GM21526 (cell line): ENCODE measurements around the gene ALPK1.

Experiments used
- ATAC-seq: cut with Tn5 transposase; IDR thresholded peaks from one replicate; pipeline ENCODE4 v1.9.1; 2021; ENCODE audit warnings: moderate library complexity; ENCODE audit not compliant: unreplicated experiment, low FRiP score

ALPK1 gene

DNA sequence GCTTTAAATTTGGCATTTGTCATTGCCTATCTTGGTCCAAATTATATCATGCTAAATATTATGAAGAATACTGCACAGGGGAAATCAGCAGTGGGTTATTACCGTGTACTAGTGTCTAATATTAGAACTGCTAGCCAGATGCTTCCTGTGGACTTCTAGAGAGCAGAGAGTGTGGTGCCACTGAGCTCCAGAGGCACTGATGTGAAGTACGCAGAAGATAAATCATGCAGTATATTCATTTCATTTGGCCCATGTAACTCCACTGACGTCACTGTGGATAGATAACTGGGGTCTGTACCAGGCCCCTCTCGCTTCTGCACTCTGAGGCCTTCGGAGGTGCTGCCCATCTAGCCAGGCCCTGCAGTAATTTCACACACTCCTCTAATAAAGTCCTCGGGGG is 80.0 kb downstream of the ALPK1 start:
- ATAC-seq: no peak

- no peak for ATAC-seq
Observed at GRCh38 chr4:112377594-112378242, 80.5 kb downstream of the ALPK1 start.

DNA sequence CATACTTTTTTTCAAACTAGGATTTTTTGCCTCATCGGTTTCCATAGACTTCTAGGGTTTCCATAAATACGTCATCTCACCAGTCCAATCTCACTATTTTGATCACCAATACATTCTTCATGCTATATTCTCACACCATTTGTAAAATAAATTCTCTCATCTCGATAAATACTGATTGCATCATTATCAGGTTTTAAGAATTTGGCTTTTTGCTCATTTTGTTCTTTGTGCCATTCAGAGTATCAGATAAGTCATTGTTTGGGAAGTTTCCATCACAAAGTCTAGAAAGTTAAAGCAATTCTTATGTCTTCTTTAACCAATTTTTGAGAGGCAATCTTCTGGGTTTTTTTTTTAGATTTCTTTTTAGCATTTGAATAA is 81.1 kb downstream of the ALPK1 start:
- ATAC-seq: no peak

GRCh38 chr4:112378858-112379257 is 81.7 kb downstream of the ALPK1 start:
- no peak for ATAC-seq

DNA sequence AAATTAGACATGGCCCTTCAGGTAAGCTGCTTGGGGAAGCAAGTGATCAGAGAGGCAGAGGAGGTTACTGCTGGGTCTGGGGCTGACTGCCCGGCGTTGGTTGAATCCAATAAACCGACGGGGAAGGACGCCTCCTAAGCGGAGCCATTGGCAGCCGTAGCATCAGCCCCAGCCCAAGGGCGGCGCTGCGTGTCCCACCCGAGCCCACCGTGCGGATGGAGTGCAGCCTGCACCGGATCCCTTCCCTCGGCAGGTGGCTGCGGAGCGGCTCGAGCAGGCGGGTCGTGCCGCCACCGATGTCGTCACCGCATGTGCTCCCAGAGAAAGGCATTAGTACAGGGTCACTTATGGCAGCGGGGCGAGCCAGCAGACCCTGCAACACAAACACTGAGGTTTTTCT is 82.1 kb downstream of the ALPK1 start:
- no peak for ATAC-seq

DNA sequence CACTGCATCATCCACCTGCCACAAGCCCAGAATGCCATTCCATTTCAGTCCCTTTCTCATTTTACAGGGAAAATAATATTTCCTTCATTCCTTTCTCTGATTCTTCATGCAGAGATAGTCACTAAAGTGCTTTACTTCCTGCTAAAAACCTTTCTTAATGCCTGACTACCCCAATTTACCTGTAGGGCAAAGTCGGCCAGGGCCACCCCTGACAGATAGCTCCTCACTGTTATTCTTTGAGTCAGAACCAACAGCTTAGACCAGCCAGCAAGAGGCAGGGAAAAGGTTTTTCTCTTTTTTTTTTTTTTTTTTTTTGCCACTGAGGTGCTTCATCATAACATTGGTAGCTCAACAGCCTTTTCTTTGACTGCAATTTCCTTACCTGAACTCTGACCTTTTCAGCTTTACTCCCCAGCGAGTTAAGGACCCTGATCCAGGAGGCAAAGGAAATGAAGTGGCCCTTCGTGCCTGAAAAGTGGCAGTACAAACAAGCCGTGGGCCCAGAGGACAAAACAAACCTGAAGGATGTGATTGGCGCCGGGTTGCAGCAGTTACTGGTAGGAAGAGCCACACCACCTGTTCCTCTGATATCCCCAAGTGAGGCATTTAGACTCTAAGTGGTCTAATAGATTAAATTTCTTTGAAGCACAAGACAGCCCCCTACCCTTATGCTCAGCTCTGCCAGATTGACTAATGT is 85.0 kb downstream of the ALPK1 start:
- ATAC-seq: no peak

DNA sequence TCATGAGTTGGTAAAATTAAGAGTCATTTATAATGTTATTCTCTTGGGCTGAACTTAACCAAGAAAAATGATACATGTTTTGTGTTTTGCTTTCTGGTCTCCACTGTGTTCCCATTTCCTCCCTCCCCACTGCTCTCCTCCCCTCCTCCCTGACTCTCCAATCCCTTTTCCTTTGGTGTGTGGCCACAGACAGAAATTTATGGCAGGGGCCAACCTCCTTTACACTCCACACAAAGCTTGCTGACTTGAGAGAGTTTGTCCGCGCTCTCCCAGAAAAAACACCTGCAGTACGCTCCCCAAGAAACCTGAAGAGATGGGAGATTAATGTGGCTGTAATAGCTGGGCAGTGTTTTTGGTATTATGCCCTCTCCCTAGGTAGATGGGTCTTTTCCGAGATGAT is 88.9 kb downstream of the ALPK1 start:
- no peak for ATAC-seq

DNA sequence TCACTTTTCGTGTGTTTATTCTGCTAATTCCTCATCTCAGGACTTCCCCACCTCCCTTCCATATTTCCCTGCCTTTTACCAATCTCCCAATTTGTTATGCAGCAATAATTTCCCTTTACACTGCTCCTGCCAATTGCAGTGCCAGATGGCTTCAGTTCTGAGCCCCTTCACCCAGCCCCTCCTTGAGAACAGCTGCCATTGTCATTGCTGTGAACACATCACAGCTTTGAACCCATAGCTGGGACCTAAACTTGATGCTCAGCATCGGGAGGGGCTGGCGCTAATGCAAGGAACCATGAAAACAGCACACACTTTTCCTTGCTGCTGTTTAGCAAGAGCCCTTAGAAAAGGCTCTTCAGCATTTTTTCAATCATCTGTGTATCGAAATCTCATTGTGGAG is 104.9 kb downstream of the ALPK1 start:
- no peak for ATAC-seq

DNA sequence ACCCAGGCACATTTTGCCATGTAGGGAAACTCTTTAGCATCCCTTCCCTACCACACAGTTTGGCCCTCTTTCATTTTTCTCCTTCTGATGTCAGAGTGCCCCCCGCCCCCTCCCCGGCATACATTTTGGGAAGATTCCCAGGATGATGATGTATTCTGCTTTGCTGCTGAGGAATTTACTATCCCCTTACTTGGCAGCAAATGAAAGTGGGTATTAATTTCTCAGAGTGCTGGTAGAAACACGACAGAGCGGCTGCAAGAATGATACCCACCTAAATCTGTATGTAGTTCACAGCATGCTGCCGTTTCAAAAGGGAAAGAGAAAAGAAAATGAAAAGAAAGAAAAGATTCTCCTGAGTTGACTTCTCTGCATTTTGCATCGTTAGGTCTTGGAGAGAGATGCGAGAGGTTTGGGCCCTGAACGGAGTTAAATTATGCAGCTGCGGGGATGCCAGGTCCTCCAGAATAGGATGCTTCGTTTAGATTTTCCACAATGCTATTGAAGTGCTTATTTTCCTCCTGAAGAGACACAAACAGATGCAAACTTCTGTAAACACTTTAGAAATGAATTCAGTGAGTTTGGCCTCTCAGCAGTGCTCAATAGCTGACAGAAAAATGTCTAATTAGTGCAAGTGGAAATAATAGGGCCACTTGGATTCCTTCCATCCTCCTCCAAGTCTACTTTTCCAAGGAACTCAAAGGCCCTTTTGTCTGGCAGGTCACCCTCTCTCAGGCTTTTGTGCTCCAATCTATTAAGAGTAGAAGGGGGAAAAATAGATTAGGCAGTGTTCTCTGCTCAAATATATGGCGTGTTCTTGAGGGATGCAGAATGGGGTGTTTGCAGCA is 106.2 kb downstream of the ALPK1 start:
- ATAC-seq: no peak

DNA sequence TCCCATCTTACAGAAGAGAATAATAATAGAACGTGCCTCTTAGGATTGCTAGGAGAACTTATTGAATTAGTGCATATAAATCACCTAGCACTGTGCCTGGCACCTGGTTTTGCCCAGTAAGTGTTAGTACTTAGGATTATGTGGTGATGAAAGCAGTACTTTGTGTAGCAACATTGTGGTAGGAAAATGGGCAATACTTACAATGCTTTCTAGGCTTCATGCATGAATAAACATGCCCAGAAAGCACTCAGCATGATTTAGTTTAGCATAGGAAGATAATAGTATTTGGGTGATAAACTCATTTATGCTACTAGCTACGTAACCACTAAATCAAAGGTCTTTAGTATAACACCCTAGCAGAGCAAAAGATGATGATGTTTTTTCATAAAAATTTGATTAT is 113.2 kb downstream of the ALPK1 start:
- no peak for ATAC-seq

DNA sequence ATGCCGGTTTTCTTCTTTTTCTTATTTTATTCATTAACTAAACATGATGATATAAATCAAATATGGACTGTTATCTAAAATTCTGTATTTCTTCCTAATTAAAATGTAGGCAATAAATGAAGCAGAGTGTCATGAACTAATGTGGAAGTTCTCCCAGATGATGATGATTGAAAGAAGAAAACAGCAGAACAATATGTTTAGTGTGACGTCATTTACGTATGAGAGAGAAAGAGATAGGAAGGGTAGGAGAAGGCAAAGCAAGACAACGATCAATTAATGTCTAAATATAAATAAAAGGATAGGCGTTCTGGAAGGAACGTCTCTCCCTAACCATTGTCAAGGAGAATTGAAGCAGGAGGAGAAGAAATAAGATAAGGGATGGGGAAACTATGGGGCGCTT is 113.6 kb downstream of the ALPK1 start:
- no peak for ATAC-seq

GRCh38 chr4:112411781-112412550 is 114.8 kb downstream of the ALPK1 start:
- ATAC-seq: no peak

- ATAC-seq: no peak
Observed at GRCh38 chr4:112416464-112416863, 119.3 kb downstream of the ALPK1 start.

GRCh38 chr4:112418092-112418491 is 120.9 kb downstream of the ALPK1 start:
- no peak for ATAC-seq

DNA sequence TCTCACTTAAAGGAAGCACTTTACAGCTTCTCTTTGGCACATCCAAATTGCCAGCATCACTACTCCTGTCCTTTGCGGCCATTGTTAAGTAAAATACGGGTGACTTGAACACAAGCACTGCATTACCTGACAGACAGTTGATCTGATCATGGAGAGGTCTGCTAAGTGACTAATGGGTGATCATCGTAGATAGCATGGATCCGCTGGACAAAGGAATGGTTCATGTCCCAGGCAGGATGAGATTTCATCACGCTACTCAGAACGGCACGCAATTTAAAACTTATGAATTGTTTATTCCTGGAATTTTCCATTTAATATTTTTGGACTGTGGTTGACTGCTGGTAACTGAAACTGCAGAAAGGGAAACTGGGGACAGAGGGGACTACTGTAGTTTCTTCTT is 124.7 kb downstream of the ALPK1 start:
- no peak for ATAC-seq

- ATAC-seq: no peak
Observed at GRCh38 chr4:112422644-112423043, 125.5 kb downstream of the ALPK1 start.

- ATAC-seq: no peak
Observed at GRCh38 chr4:112423591-112423990, 126.4 kb downstream of the ALPK1 start.

DNA sequence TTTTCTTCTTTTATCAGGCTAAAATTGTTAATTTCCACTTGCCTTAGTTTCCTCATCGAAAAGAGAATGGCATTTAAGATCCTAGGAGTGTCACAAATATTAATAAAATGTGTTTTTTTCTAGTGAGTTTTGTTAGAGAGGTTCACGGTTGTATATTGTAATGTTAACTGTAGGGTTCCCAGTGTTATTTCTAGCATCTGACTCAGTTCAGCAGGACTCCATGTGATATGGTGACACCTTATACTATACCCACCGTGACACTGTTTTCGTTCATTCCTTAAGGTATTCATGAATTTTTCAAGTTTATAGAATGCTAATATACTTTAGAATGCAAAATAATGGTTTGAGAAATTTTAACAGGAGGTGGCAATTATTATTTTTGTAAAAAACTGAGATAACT is 128.7 kb downstream of the ALPK1 start:
- no peak for ATAC-seq

GRCh38 chr4:112426416-112426815 is 129.2 kb downstream of the ALPK1 start:
- ATAC-seq: no peak

GRCh38 chr4:112431158-112431557 is 134.0 kb downstream of the ALPK1 start:
- no peak for ATAC-seq

DNA sequence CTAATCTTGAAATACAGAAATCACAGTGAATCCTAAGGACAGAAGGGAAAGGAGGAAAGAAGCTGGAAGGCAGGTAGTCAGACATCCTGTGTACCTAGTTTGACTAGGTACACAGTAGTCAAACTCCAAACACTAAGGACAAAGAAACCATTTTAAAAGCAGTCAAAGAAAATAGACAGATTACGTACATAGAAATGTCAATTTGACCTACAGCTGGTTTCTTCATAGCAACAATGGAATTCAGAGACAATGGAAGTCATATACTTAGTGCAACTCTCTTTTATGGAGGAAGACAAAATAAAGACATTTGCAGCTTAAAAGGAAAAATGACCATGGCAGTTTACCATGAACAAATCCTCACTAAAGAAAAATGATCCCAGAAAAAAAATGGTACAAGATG is 139.8 kb downstream of the ALPK1 start:
- ATAC-seq: no peak
